ENCODE measurements around the gene TNFSF13B. TPM values are rescaled to one million over a fixed set of nuclear protein-coding genes. Genes with fewer than 3 reads are reported as not detected.
"Not testable (repeated sequence)": the region's sequence is repeated elsewhere in the genome, so short reads cannot be mapped to it uniquely, and the experiment has no call there.

Gene TNFSF13B
- polyA plus RNA-seq (ENCODE audit: insufficient read length in 4 of 4): 1 to 10 TPM in 3 of 4 donors, under 1 TPM in 1; 0.96 to 2.1 (median 1.4) TPM

- DNase-seq (ENCODE audit: low read depth in 4 of 4, low spot score in 3 of 4): peak in 1 of 4 donors; percentile 1
These were observed at the start of gene TNFSF13B for GRCh38 chr13:108269601-108270328. Gene TNFSF13B (plus strand): TSS chr13:108269718. CDS start chr13:108269896, 178 bp downstream.

- no peak for DNase-seq (ENCODE audit: low read depth in 4 of 4, low spot score in 3 of 4)
These were observed 49.5 kb upstream of the TNFSF13B start for GRCh38 chr13:108220041-108220440.

GRCh38 chr13:108223687-108224503 lies 45.6 kb upstream of the TNFSF13B start:
- DNase-seq (ENCODE audit: low read depth in 4 of 4, low spot score in 3 of 4): no peak

GRCh38 chr13:108225440-108225839 lies 44.1 kb upstream of the TNFSF13B start:
- no peak for DNase-seq (ENCODE audit: low read depth in 4 of 4, low spot score in 3 of 4)

- no peak for DNase-seq (ENCODE audit: low read depth in 4 of 4, low spot score in 3 of 4)
These were observed 43.3 kb upstream of the TNFSF13B start for GRCh38 chr13:108226184-108226583.

- DNase-seq (ENCODE audit: low read depth in 4 of 4, low spot score in 3 of 4): no peak
These were observed 41.8 kb upstream of the TNFSF13B start for GRCh38 chr13:108227651-108228272.

GRCh38 chr13:108230377-108230776 lies 39.1 kb upstream of the TNFSF13B start:
- no peak for DNase-seq (ENCODE audit: low read depth in 4 of 4, low spot score in 3 of 4)

- no peak for DNase-seq (ENCODE audit: low read depth in 4 of 4, low spot score in 3 of 4)
These were observed 20.4 kb upstream of the TNFSF13B start for GRCh38 chr13:108249150-108249549.

GRCh38 chr13:108257248-108257647 lies 12.3 kb upstream of the TNFSF13B start:
- DNase-seq (ENCODE audit: low read depth in 4 of 4, low spot score in 3 of 4): no peak

GRCh38 chr13:108263621-108264355 lies 5.7 kb upstream of the TNFSF13B start:
- no peak for DNase-seq (ENCODE audit: low read depth in 4 of 4, low spot score in 3 of 4)

GRCh38 chr13:108266321-108266990 lies 3.1 kb upstream of the TNFSF13B start:
- DNase-seq (ENCODE audit: low read depth in 4 of 4, low spot score in 3 of 4): no peak

GRCh38 chr13:108267347-108267746 lies 2.2 kb upstream of the TNFSF13B start:
- no peak for DNase-seq (ENCODE audit: low read depth in 4 of 4, low spot score in 3 of 4)

GRCh38 chr13:108267855-108268254 lies 1.7 kb upstream of the TNFSF13B start:
- DNase-seq (ENCODE audit: low read depth in 4 of 4, low spot score in 3 of 4): not testable (repeated sequence)

GRCh38 chr13:108268466-108269112 lies 929 bp upstream of the TNFSF13B start:
- no peak for DNase-seq (ENCODE audit: low read depth in 4 of 4, low spot score in 3 of 4)

GRCh38 chr13:108270442-108270841 lies 924 bp downstream of the TNFSF13B start:
- DNase-seq (ENCODE audit: low read depth in 4 of 4, low spot score in 3 of 4): no peak

- DNase-seq (ENCODE audit: low read depth in 4 of 4, low spot score in 3 of 4): no peak
These were observed 2.8 kb downstream of the TNFSF13B start for GRCh38 chr13:108272333-108272732.

- no peak for DNase-seq (ENCODE audit: low read depth in 4 of 4, low spot score in 3 of 4)
These were observed 4.1 kb downstream of the TNFSF13B start for GRCh38 chr13:108273429-108274118.

GRCh38 chr13:108274718-108275117 lies 5.2 kb downstream of the TNFSF13B start:
- no peak for DNase-seq (ENCODE audit: low read depth in 4 of 4, low spot score in 3 of 4)

GRCh38 chr13:108276060-108276459 lies 6.5 kb downstream of the TNFSF13B start:
- DNase-seq (ENCODE audit: low read depth in 4 of 4, low spot score in 3 of 4): no peak
